A673 (cell line): Measurements from ENCODE around the gene JMJD7.

Experiments
- EZH2 ChIP-seq: fragments of 200-600 bp; sonication (generic); IDR thresholded peaks from 2 replicates; pipeline ENCODE4 v1.6.1; 2017; ENCODE audit warnings: borderline replicate concordance, low read depth, mild to moderate bottlenecking, mixed read lengths, antibody characterized with exemption, low read length; ENCODE audit not compliant: poor library complexity, severe bottlenecking
- TF ChIP-seq, protein P1 (sequence below): fragments of 300-800, 200-600 bp; sonication (generic); conservative IDR thresholded peaks from 2 replicates; pipeline ENCODE4 v1.5.1; 2017; ENCODE audit warnings: low read depth, mild to moderate bottlenecking, antibody characterized with exemption, low read length, moderate library complexity, mixed read lengths

- TF ChIP-seq, protein P1, sequence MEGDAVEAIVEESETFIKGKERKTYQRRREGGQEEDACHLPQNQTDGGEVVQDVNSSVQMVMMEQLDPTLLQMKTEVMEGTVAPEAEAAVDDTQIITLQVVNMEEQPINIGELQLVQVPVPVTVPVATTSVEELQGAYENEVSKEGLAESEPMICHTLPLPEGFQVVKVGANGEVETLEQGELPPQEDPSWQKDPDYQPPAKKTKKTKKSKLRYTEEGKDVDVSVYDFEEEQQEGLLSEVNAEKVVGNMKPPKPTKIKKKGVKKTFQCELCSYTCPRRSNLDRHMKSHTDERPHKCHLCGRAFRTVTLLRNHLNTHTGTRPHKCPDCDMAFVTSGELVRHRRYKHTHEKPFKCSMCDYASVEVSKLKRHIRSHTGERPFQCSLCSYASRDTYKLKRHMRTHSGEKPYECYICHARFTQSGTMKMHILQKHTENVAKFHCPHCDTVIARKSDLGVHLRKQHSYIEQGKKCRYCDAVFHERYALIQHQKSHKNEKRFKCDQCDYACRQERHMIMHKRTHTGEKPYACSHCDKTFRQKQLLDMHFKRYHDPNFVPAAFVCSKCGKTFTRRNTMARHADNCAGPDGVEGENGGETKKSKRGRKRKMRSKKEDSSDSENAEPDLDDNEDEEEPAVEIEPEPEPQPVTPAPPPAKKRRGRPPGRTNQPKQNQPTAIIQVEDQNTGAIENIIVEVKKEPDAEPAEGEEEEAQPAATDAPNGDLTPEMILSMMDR = no peak
- no peak for TF ChIP-seq EZH2
Measured at GRCh38 chr15:41791547-41791937, 36.4 kb upstream of the JMJD7 start.
